Naive thymus-derived CD8-positive, alpha-beta T cell (primary cell): ENCODE results near the gene RRBP1. TPM values are rescaled to one million over a fixed set of nuclear protein-coding genes. Genes with fewer than 3 reads are reported as not detected.

Experiments
- ATAC-seq, 2 donors: fragments of 150-1000 bp; cut with Tn5 transposase in 1 of 2; sonication (Bioruptor Pico), chemical (Tn5 transposase) in 1 of 2; 1 replicate in 1 of 2; 2 replicates in 1 of 2; pipeline ENCODE4 v1.10.0; 2021; ENCODE audit warnings: mild to moderate bottlenecking in 2 of 2, moderate library complexity in 2 of 2
- POLR2A ChIA-PET: fragments of 350-600 bp; sonication (Branson Sonifier 250); formaldehyde crosslinking; loops from one replicate; lab custom pipeline; 2021; ENCODE audit warnings: antibody characterized with exemption; lab: Charles Lee
- DNase-seq, 10 donors: peaks; one replicate each; pipeline versions ENCODE4 v3.0.0 to v3.0.0-alpha.2; 2020 to 2022
- H3K27ac Mint-ChIP-seq, 10 donors: one replicate each; pipeline ENCODE4 v1.8.0; 2020 to 2022; ENCODE audit warnings: mild to moderate bottlenecking in 10 of 10, mixed read lengths in 10 of 10, moderate library complexity in 4 of 10, inconsistent platforms in 1 of 10
- H3K27me3 Mint-ChIP-seq, 5 donors: one replicate each; pipeline ENCODE4 v1.8.0; 2021 to 2022; ENCODE audit warnings: mixed read lengths in 5 of 5
- H3K36me3 Mint-ChIP-seq, 3 donors: one replicate each; pipeline ENCODE4 v1.8.0; 2020 to 2022; ENCODE audit warnings: mixed read lengths in 3 of 3, mild to moderate bottlenecking in 2 of 3, inconsistent platforms in 1 of 3
- H3K4me1 Mint-ChIP-seq, 4 donors: one replicate each; pipeline ENCODE4 v1.8.0; 2021 to 2022; ENCODE audit warnings: mixed read lengths in 4 of 4
- H3K4me3 Mint-ChIP-seq, 10 donors: one replicate each; pipeline ENCODE4 v1.8.0; 2020 to 2022; ENCODE audit warnings: mild to moderate bottlenecking in 10 of 10, mixed read lengths in 10 of 10, moderate library complexity in 6 of 10, inconsistent platforms in 1 of 10
- H3K9me3 Mint-ChIP-seq, 9 donors: one replicate each; pipeline ENCODE4 v1.8.0; 2020 to 2022; ENCODE audit warnings: mixed read lengths in 9 of 9, mild to moderate bottlenecking in 3 of 9, inconsistent platforms in 1 of 9, moderate library complexity in 1 of 9
- polyA plus RNA-seq, 3 donors: library from polyadenylated mRNA; unstranded; fragments of 300-500 nt; fragmentation: Illumina TruSeq; gene quantifications; one replicate each; pipeline ENCODE4 v1.2.3, GENCODE V29; 2021
- total RNA-seq, 8 experiments: library from RNA in 2 of 8; stranded (reverse) in 2 of 8; gene quantifications; one replicate each; pipeline ENCODE4 v1.2.3 and lab custom pipeline; 2021 to 2026

The RRBP1 gene
- total and polyA plus RNA-seq, 5 experiments from 2014 or later, result 1.7 to 22.4 (median 8.9) TPM

GRCh38 chr20:17614812-17615644 is 67.0 kb downstream of the RRBP1 start:
- POLR2A ChIA-PET, result interaction anchor here (0.8 kb wide), 1 partner anchor 44 kb away, joined by 3 read pairs; no protein-coding TSS in a partner anchor
- Mint-ChIP-seq H3K36me3 (peaks cover 0 to 16% (median 2%) of the 10 kb centered on the region in 3 donors), H3K4me3 (peak overlapping the region in 2 of 10 donors; percentile 9 to 45), H3K27me3 (no peaks in the 10 kb centered on the region), H3K9me3 (no peaks in the 10 kb centered on the region), H3K4me1 (peaks cover 11 to 37% (median 30%) of the 10 kb centered on the region in 4 donors), H3K27ac (peak overlapping the region in 8 of 10 donors; percentile 31 to 98 (median 46))
- DNase-seq (peak in 1 of 10 donors; percentile 13), ATAC-seq (no peak)

DNA sequence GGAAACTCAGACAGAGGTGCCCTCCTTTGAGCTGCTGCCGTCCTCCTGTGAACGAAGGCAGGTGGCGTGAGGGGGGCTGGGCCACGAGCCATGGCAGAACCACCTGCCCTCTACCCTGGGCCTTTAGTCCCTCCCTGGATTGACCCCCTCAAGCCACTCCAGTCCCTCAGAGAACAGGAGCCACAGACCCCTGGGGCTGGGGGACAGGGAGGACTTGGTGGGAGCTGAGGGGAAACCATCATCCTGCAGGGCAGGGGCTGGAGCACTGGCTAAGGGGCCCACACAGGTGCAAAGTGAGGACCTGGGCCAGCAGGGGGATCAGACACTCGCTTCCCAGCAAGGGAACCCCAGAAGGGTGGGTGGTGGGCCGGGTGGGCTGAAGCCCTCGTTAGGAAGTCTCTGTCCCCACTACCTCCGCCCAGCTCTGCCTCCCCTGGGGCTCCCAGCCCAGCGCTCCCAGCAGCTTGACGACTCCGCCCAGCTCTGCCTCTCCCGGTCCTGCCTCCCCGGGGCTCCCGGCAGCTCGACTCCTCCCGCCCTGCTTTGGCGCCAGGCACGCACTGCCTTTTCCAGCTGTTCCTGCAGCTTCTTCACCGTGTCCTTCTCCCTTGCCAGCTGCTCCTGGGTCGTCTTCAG is 67.7 kb downstream of the RRBP1 start:
- ATAC-seq, result no peak
- DNase-seq, result peak in 1 of 10 donors; percentile 15
- H3K27me3 Mint-ChIP-seq, result no peaks in the 10 kb centered on the region
- peak overlapping the region; percentile 31 to 99 (median 86) for H3K27ac Mint-ChIP-seq
- H3K36me3 Mint-ChIP-seq, result peaks cover 0 to 9% (median 0%) of the 10 kb centered on the region in 3 donors
- H3K9me3 Mint-ChIP-seq, result no peaks in the 10 kb centered on the region
- peaks cover 17 to 44% (median 38%) of the 10 kb centered on the region in 4 donors for H3K4me1 Mint-ChIP-seq
- peak overlapping the region in 2 of 10 donors; percentile 9 to 45 for H3K4me3 Mint-ChIP-seq
- POLR2A ChIA-PET, result interaction anchor here (0.8 kb wide), 1 partner anchor 43 kb away, joined by 3 read pairs; no protein-coding TSS in a partner anchor

GRCh38 chr20:17613328-17614175 is 68.5 kb downstream of the RRBP1 start:
- peaks cover 0 to 2% (median 0%) of the 10 kb centered on the region in 3 donors for H3K36me3 Mint-ChIP-seq
- ATAC-seq (no peak), DNase-seq (peak in 2 of 10 donors; percentile 17 to 27)
- peaks cover 20 to 50% (median 42%) of the 10 kb centered on the region in 4 donors for H3K4me1 Mint-ChIP-seq
- no peaks in the 10 kb centered on the region for H3K27me3 Mint-ChIP-seq
- peak overlapping the region in 1 of 10 donors; percentile 48 for H3K4me3 Mint-ChIP-seq
- no peaks in the 10 kb centered on the region for H3K9me3 Mint-ChIP-seq
- POLR2A ChIA-PET, result interaction anchor here (1.3 kb wide), 1 partner anchor 44 kb away, joined by 4 read pairs; the partner anchor contains the start of gene DSTN
- H3K27ac Mint-ChIP-seq, result peak overlapping the region; percentile 31 to 99 (median 92)

DNA sequence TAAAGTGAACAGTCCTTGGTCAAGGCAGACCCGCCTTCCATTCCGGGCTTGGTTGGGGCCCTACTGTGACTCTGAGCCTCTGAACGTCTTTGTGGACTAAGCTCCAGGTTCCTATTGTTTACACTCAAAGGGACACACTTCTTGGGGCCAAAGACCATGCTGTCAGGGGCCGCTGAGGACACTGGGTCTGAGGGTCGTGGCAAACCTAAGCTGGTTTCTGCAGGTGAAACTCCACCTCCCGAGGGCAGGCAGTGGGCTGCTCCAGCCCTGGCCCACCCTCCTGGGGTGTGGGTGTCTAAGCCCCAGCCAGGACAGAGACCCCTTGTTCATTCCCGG is 69.1 kb downstream of the RRBP1 start:
- ATAC-seq (no peak), DNase-seq (no peak)
- H3K9me3 Mint-ChIP-seq, result no peaks in the 10 kb centered on the region
- no peaks in the 10 kb centered on the region for H3K27me3 Mint-ChIP-seq
- H3K4me1 Mint-ChIP-seq, result peaks cover 20 to 50% (median 42%) of the 10 kb centered on the region in 4 donors
- H3K27ac Mint-ChIP-seq, result peak overlapping the region; percentile 95 to 100 (median 98)
- peak overlapping the region in 3 of 10 donors; percentile 70 to 88 (median 81) for H3K4me3 Mint-ChIP-seq
- H3K36me3 Mint-ChIP-seq, result peaks cover 0 to 3% (median 2%) of the 10 kb centered on the region in 3 donors
- POLR2A ChIA-PET, result interaction anchor here (1.3 kb wide), 1 partner anchor 43 kb away, joined by 4 read pairs; the partner anchor contains the start of gene DSTN

DNA sequence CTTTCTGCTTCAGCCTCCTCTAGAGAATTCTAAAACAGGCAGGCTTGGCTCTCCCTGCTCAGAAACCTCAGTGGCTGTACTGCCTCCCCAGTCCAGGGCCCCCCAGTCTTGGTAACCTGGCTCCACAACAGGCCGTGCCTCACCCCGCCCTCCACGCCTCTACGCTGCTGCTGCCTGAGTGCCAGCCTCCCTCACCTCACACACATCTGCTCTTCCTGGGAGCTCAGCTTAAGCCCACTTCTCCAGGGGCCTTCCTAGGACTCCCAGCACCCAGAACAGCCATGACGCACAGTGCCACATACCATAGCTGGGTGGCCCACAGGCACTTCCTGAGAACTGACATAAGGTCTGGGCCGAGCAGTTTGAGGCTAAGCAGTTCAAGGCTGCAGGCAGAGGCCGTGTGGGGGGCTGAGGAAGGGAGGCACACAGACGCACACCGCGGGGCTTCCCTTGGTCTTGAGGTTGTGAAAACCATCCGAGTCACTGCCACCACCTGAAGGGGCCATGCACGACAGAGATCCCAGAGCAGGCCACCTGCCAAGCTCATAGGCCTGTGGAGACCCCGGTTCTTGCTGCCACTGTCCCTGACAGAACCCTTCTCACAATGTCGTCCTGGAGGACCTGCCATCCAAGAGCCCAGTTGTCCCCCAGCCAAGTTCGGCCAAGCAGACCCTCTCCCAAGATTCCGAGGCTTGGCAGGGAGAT is 69.6 kb downstream of the RRBP1 start:
- peaks cover 0 to 7% (median 3%) of the 10 kb centered on the region in 3 donors for H3K36me3 Mint-ChIP-seq
- ATAC-seq (peak; percentile 68 to 76), DNase-seq (peak in 8 of 10 donors; percentile 19 to 71 (median 58))
- peaks cover 20 to 50% (median 42%) of the 10 kb centered on the region in 4 donors for H3K4me1 Mint-ChIP-seq
- H3K27me3 Mint-ChIP-seq, result no peaks in the 10 kb centered on the region
- peak overlapping the region; percentile 95 to 100 (median 98) for H3K27ac Mint-ChIP-seq
- no peaks in the 10 kb centered on the region for H3K9me3 Mint-ChIP-seq
- POLR2A ChIA-PET, result interaction anchor here (1.3 kb wide), 1 partner anchor 43 kb away, joined by 4 read pairs; the partner anchor contains the start of gene DSTN
- H3K4me3 Mint-ChIP-seq, result peak overlapping the region in 9 of 10 donors; percentile 70 to 88 (median 81)

DNA sequence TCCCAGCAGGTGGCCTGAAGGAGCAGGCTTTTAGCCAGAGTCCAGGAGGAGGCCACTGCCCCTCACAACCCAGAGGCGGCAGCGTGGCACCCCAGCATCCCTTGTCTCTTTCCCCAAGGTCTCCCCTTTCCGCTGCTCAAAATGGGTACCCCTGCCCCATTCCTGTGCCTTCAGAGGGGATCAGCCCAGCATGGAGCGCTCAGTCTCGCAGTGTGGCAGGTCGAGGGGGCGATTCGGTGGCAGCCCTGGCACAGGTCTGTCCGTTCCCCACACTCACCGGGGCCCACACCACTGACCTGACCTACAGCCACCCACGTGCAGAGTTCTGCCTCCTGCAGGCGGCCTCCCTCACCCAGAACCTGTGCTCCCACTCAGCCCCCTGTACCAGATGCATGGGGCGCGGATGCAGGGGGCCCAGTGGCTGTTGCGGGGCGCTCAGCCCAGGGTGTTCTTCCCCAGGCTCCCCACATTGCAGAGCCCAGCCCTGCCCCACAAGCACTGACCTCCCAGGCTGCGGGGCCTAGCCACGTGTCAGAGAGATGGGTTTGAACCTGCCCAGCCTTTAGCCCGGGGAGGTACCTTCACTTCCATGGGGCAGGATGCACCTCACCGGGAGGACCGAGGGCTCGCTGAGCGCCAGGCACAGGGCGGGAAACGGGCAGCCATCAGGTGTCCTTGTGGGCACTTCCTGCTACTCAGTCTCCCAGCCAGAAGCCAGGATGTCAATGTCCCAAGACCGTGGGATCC is 70.3 kb downstream of the RRBP1 start:
- Mint-ChIP-seq H3K27me3 (no peaks in the 10 kb centered on the region), H3K4me3 (peak overlapping the region in 6 of 10 donors; percentile 70 to 88 (median 82)), H3K36me3 (peaks cover 3 to 10% (median 3%) of the 10 kb centered on the region in 3 donors), H3K9me3 (no peaks in the 10 kb centered on the region), H3K27ac (peak overlapping the region; percentile 95 to 100 (median 98)), H3K4me1 (peaks cover 20 to 50% (median 42%) of the 10 kb centered on the region in 4 donors)
- ATAC-seq (peak in 1 of 2 donors; percentile 0), DNase-seq (no peak)
- POLR2A ChIA-PET, result interaction anchor here (1.3 to 2.0 kb wide), 3 partner anchors 41 to 71 kb away, joined by 4 to 19 read pairs (median 8); partner anchors contain the start of genes DSTN and RRBP1

DNA sequence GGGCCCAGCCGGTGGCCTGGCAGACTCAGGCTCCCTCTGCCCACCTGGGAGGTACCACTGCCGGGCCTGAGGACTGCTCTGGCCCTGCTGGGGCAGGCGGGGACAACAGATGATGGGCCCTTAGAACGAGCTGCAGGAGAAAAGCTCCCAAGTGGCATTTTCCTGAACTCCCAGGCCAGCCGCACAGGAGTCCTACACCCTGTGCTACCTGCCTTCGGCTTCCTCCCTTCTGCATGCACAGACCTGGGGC is 70.8 kb downstream of the RRBP1 start:
- Mint-ChIP-seq H3K4me3 (peak overlapping the region in 7 of 10 donors; percentile 38 to 79 (median 70)), H3K4me1 (peaks cover 20 to 50% (median 42%) of the 10 kb centered on the region in 4 donors), H3K9me3 (no peaks in the 10 kb centered on the region), H3K27ac (peak overlapping the region; percentile 48 to 100 (median 98)), H3K27me3 (no peaks in the 10 kb centered on the region), H3K36me3 (peaks cover 3 to 10% (median 6%) of the 10 kb centered on the region in 3 donors)
- POLR2A ChIA-PET, result interaction anchor here (0.9 to 2.0 kb wide), 5 partner anchors 41 to 677 kb away, joined by 3 to 19 read pairs (median 4); partner anchors contain the start of genes DSTN, RRBP1, SNX5 and ZNF133
- ATAC-seq (peak in 1 of 2 donors; percentile 21), DNase-seq (peak in 1 of 10 donors; percentile 29)

DNA sequence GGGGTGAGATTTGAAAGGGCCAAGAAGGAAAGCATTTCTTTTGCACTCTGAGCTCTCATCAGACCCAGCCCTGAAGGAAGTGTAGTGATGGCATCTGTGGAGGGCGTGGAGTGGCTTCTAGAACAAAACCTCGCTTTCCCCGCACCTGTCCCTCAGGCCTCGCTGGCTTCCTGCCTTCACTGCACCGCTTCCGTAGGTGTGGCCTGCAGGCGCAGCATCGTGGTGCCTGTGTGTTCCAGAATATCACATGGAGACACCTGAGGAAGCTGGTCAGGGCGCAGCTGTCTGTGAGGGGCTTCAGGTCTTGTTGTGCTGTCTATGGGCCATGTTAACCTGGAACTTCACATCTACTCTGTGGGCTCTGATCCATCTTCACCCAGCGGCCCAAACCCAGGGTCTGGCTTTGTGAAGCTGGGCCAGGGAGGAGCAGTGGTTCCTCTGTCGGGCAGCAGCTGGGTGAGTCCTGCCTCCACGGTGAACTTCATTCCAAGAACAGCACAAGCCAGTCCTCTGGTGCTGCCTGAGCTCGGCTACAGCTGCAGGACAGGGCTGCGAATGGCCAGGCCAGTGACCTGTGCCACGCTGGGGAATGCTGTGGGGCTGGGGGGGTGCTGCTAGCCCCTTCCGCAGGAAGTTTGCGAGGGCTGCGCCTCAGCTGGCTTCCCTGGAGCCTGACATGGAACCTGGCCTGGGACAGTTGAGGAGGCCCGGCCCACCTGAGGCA is 71.3 kb downstream of the RRBP1 start:
- no peaks in the 10 kb centered on the region for H3K27me3 Mint-ChIP-seq
- H3K9me3 Mint-ChIP-seq, result no peaks in the 10 kb centered on the region
- peak; percentile 78 to 80 for ATAC-seq
- DNase-seq, result peak in 9 of 10 donors; percentile 36 to 82 (median 70)
- H3K4me3 Mint-ChIP-seq, result peak overlapping the region; percentile 46 to 79 (median 66)
- H3K27ac Mint-ChIP-seq, result peak overlapping the region; percentile 82 to 98 (median 94)
- peaks cover 20 to 46% (median 42%) of the 10 kb centered on the region in 4 donors for H3K4me1 Mint-ChIP-seq
- POLR2A ChIA-PET, result interaction anchor here (0.7 to 2.0 kb wide), 6 partner anchors 31 to 678 kb away, joined by 3 to 19 read pairs (median 4); partner anchors contain the start of genes DSTN, RRBP1, SNX5 and ZNF133
- peaks cover 3 to 10% (median 9%) of the 10 kb centered on the region in 3 donors for H3K36me3 Mint-ChIP-seq

DNA sequence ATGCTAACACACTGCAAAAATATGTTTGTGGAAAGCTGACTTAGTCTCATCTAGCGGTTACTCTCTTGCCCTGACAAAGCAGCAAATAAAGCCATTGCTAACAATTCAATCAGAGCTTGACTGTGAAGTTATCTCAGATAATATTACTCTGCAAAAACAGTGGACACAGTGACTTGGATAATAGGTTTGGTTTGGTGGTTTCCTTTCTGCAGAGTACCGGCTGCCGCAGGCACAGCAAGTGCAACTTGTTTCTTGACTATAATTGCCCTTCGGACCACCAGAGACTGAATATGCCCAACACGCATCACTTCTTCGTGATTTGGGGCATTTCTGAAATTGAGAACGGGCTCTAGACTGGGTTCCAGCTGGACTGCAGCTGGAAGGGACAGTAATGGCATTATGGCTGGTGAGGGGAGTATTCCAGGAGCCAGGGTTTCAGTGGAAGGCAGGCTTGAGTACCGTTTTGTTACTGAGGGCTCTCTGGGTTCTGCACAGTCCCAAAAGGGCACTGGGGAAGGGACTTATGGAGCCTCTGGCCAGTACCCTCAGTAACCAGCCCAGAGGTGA is 72.1 kb downstream of the RRBP1 start:
- no peak for DNase-seq
- ATAC-seq, result no peak
- Mint-ChIP-seq H3K36me3 (peaks cover 3 to 14% (median 14%) of the 10 kb centered on the region in 3 donors), H3K27me3 (no peaks in the 10 kb centered on the region), H3K27ac (peak overlapping the region; percentile 82 to 98 (median 94)), H3K4me3 (peak overlapping the region in 9 of 10 donors; percentile 30 to 79 (median 70)), H3K4me1 (peaks cover 20 to 46% (median 42%) of the 10 kb centered on the region in 4 donors), H3K9me3 (no peaks in the 10 kb centered on the region)
- POLR2A ChIA-PET, result interaction anchor here (0.7 to 2.0 kb wide), 5 partner anchors 30 to 359 kb away, joined by 3 to 19 read pairs (median 4); partner anchors contain the start of genes DSTN, RRBP1 and SNX5
